ENCODE measurements around the gene NGEF. TPM values are rescaled to one million over a fixed set of nuclear protein-coding genes. Genes with fewer than 3 reads are reported as not detected.
A peak's percentile ranks its signal among the peaks of the same experiment; 100 is the strongest.

Gene NGEF
- total and polyA plus RNA-seq, 8 donors, result 3.3 to 7.1 (median 5.4) TPM

GRCh38 chr2:233044974-233045605 is 32.0 kb upstream of the NGEF start:
- ATAC-seq (no peak), DNase-seq (peak in 1 of 6 donors; percentile 24), FAIRE-seq (no peak)
- no peak for TF ChIP-seq CTCF (IDR thresholded peaks at IDR 0.05)
- Histone ChIP-seq H3K4me1 (no peaks in the 10 kb centered on the region), H3K4me3 (no peak overlapping the region), H3K27ac (no peak overlapping the region), H3K27me3 (no peaks in the 10 kb centered on the region), H3K9me3 (no peaks in the 10 kb centered on the region), H3K36me3 (no peaks in the 10 kb centered on the region)
- intact Hi-C loops (cut with DNase I), result loop anchor here in 1 of 3 donors (10.0 kb wide), 1 partner anchor 170 kb away; the partner anchor contains the start of gene SNORC
- WGBS, 2 donors, result 75 to 76% methylated on average over 9 of the region's 9 CpGs

GRCh38 chr2:233042549-233042948 is 29.5 kb upstream of the NGEF start:
- Histone ChIP-seq H3K4me3 (no peak overlapping the region), H3K27me3 (no peaks in the 10 kb centered on the region), H3K27ac (no peak overlapping the region), H3K4me1 (no peaks in the 10 kb centered on the region), H3K9me3 (no peaks in the 10 kb centered on the region), H3K36me3 (no peaks in the 10 kb centered on the region)
- 73 to 82% methylated on average over 9 of the region's 9 CpGs for WGBS, 2 donors
- intact Hi-C loops (cut with DNase I), result loop anchor here in 1 of 3 donors (10.0 kb wide), 1 partner anchor 168 kb away; the partner anchor contains the start of gene SNORC
- FAIRE-seq, result no peak
- TF ChIP-seq CTCF (IDR thresholded peaks at IDR 0.05), result no peak
- DNase-seq, result peak in 1 of 6 donors; percentile 22
- no peak for ATAC-seq

- DNase-seq, result no peak
- FAIRE-seq, result no peak
- no peak overlapping the region for H3K27ac ChIP-seq
Observed at GRCh38 chr2:233041722-233042323, 28.8 kb upstream of the NGEF start.

GRCh38 chr2:233040571-233040970 is 27.5 kb upstream of the NGEF start:
- ATAC-seq (no peak), DNase-seq (no peak), FAIRE-seq (no peak)
- WGBS, 2 donors, result 75 to 77% methylated on average over 4 of the region's 4 CpGs
- Histone ChIP-seq H3K36me3 (no peaks in the 10 kb centered on the region), H3K27ac (no peak overlapping the region), H3K27me3 (no peaks in the 10 kb centered on the region), H3K9me3 (no peaks in the 10 kb centered on the region), H3K4me1 (no peaks in the 10 kb centered on the region), H3K4me3 (no peak overlapping the region)
- intact Hi-C loops (cut with DNase I), result loop anchor here in 1 of 3 donors (10.0 kb wide), 1 partner anchor 166 kb away; the partner anchor contains the start of gene SNORC
- TF ChIP-seq CTCF (IDR thresholded peaks at IDR 0.05), result no peak

More at GRCh38 chr2:233041722-233042323, 28.8 kb upstream of the NGEF start:
- Histone ChIP-seq H3K4me1 (no peaks in the 10 kb centered on the region), H3K4me3 (no peak overlapping the region), H3K9me3 (no peaks in the 10 kb centered on the region), H3K36me3 (no peaks in the 10 kb centered on the region), H3K27me3 (no peaks in the 10 kb centered on the region)
- intact Hi-C loops (cut with DNase I), result loop anchor here in 1 of 3 donors (10.0 kb wide), 1 partner anchor 167 kb away; the partner anchor contains the start of gene SNORC
- TF ChIP-seq CTCF (IDR thresholded peaks at IDR 0.05), result no peak
- 63 to 71% methylated on average over 10 of the region's 10 CpGs for WGBS, 2 donors
- ATAC-seq, result no peak
